Right lobe of liver (tissue), 4 donors: ENCODE results near the gene USP30.

Experiments used
- CTCF ChIP-seq, 4 donors: fragments of 200-600 bp in 3 of 4; fragments of 450-650 bp in 1 of 4; IDR thresholded peaks; one replicate each; pipeline versions ENCODE4 v1.5.1 to v1.8.0; 2016 to 2022; ENCODE audit warnings: antibody characterized with exemption in 4 of 4, mild to moderate bottlenecking in 2 of 4
- POLR2A ChIP-seq: fragments of 450-650 bp; IDR thresholded peaks from one replicate; pipeline ENCODE4 v1.6.1; 2017; ENCODE audit warnings: antibody characterized with exemption, mild to moderate bottlenecking
- donor health status: DM: no; HTN: no; CAD: no.
- donor health status: DM: no; HTN: no; CAD: no.
- donor health status: DM: no; HTN: yes; CAD: no.

DNA sequence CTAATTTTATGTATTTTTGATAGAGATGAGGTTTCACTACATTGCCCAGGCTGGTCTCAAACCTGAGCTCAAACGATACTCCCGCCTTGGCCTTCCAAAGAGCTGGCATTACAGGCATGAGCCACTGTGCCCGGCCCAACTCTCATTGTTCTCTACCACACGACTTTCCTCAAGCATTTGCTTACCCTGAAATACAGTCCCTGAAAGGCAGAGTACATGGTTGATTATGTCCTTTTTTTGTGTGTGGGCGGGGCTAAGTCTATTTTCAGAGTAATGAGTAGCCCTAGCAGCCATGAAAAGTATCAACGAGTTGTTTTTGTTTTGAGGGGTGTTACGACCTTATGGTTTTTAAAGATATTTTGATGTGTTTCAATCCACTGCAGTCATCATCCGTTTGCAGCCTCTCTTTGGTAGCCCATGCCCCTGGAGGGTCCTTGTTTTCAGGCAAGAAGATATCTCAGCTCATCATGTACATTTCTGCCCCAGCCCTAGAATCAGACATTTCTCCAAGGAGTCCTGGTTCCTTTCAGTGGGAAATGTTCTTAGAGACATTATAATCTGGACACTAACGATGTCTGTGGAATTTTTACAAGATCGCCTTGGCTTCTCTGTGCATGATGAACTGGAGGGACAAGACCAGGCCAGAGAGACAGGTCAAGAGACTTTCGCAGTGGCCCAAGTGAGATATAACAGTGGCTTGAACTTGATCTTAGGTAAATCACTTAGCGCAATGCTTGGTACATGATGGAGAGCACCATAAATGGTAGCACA is 72.7 kb downstream of the USP30 start:
- TF ChIP-seq POLR2A: no peak
- TF ChIP-seq CTCF (IDR thresholded peaks at IDR 0.05): no peak
